D341Med (cell line): ENCODE results near the gene NONO.
"Not testable (repeated sequence)": the region's sequence is repeated elsewhere in the genome, so short reads cannot be mapped to it uniquely, and the experiment has no call there.

Experiments used
- DNase-seq: peaks from one replicate; pipeline ENCODE4 v3.0.0; 2012; ENCODE audit warnings: low spot score

NONO gene

DNA sequence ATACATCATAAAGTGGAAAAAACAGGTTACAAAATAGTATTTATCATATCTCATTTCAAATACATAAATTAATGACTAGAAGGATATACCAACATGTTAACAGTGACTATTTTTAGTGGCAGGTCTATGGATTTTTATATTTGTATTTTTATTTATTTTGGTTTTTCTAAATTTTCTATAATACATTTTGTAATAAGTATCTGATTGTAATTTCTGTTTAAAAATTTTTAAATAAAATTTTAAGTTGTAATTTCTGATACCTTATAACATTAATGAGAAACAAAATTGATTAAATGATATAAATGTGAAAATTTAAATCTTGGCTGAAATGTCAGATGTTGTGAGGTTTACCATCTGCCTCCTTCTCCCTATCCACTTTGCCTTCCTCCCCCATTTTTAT is 2.5 kb downstream of the NONO start:
- DNase-seq: no peak

DNA sequence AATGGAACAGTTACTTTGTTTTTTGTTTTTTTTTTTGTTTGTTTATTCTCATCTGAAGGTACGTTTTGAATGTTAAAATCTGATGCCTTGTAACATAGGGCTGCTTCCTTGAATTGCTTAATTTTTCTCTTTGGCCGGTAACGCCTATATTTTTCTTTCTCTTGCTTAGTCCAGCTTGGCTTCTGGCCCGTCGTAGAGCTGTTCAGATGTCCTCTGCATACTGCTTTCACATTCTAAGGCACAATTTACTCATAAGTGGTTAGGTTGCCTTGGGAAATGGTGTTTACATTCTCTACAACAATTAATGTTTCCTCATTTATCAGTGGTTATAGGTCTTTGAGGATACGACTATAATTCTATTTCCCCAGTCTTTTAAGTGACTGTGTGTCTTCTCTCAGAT is 7.9 kb downstream of the NONO start:
- DNase-seq: no peak

GRCh38 chrX:71292669-71293365 is 9.4 kb downstream of the NONO start:
- DNase-seq: no peak

GRCh38 chrX:71296806-71297205 is 13.4 kb downstream of the NONO start:
- no peak for DNase-seq

- DNase-seq: no peak
These were observed 14.7 kb downstream of the NONO start for GRCh38 chrX:71298119-71298518.

DNA sequence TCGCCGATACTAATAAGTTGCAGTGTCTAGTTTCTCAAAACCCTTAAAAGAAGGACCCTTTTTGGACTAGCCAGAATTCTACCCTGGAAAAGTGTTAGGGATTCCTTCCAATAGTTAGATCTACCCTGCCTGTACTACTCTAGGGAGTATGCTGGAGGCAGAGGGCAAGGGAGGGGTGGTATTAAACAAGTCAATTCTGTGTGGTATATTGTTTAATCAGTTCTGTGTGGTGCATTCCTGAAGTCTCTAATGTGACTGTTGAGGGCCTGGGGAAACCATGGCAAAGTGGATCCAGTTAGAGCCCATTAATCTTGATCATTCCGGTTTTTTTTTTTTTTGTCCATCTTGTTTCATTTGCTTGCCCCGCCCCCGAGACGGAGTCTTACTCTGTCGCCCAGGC is 16.6 kb downstream of the NONO start:
- not testable (repeated sequence) for DNase-seq

DNA sequence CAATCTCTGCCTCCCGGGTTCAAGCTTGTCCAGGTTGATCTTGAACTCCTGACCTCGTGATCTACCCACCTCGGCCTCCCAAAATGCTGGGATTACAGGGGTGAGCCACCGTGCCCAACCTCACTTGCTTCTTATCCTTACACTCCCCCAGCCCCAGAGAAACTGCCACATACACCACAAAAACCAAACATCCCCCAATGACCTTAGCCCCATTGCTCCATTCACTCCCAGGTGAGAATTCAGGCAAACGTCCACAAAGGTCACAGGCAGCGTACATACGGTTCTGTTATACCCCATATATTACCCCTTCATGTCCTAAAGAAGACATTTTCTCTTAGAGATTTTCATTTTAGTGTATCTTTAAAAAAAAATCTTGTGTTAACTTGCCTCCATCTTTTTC is 17.1 kb downstream of the NONO start:
- not testable (repeated sequence) for DNase-seq

- peak; percentile 41 for DNase-seq
These were observed 17.9 kb downstream of the NONO start, which contains the start of gene ITGB1BP2 for GRCh38 chrX:71301195-71301924. Gene ITGB1BP2 (plus strand): TSS chrX:71301750. CDS start chrX:71301807, 57 bp downstream.

- no peak for DNase-seq
These were observed 19.2 kb downstream of the NONO start for GRCh38 chrX:71302461-71303213.

- no peak for DNase-seq
These were observed 21.1 kb downstream of the NONO start for GRCh38 chrX:71304561-71304960.

DNA sequence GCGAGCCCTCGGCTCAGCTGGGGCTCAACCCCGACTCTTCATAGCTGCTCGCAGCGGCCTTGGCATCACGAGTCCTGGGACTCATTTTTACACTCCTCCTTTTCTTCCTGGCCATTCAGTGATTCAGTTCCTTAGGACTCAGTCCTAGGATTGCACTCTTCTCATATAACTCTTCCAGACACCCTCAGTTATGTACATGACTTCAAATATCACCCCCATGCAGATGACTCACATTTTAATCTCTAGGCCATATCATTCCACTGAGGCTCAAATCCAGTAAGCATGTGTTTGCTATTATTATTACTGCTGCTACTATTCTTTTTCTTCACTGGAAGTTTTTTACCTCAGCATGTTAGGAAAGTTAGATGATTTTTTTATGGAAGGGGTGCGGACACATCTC is 32.5 kb downstream of the NONO start:
- no peak for DNase-seq

- not testable (repeated sequence) for DNase-seq
These were observed 33.5 kb downstream of the NONO start for GRCh38 chrX:71316959-71317358.

DNA sequence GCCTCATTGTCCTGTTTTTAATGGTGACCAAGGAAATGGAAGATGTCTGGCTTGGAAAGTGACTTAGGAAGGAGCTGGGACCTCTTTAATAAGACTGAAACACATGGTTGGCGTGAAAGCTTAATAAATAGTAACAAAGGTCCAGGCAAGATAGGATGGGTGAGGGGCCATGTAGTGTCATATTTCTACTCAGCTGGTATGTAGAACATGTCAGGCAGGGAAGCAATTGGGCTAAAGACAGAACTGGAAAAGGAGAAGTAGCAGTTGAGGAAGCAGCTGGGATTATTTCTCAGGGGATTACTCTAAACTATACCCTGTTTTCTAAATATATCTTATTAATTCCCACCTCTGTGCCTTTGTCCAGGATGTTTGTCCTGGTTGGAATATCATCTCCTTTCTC is 36.7 kb downstream of the NONO start:
- DNase-seq: no peak

GRCh38 chrX:71321731-71322130 is 38.3 kb downstream of the NONO start:
- DNase-seq: no peak

- not testable (repeated sequence) for DNase-seq
These were observed 41.0 kb downstream of the NONO start for GRCh38 chrX:71324452-71324851.

- no peak for DNase-seq
These were observed 43.0 kb downstream of the NONO start for GRCh38 chrX:71326394-71326793.

DNA sequence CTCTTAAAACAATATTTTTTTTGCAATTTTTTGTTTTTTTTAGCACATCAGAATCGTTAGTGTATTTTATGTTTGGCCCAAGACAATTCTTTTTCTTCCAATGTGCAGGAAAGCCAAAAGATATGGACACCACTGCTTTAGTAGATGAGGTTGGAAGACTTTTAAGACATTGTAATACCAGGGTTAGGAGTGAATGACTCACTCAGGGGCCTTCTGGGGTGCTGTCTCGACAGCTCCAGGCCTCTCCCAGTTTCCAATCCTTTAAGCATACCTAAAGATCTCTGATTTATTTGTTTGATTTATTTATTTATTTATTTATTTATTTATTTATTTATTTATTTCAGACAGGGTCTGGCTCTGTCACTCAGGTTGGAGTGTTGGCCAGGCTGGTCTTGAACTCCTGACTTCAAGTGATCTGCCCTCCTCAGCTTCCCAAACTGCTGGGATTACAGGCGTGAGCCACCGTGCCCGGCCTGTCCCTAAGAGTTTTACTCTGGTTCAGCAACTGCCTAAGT is 65.8 kb downstream of the NONO start:
- DNase-seq: not testable (repeated sequence)

DNA sequence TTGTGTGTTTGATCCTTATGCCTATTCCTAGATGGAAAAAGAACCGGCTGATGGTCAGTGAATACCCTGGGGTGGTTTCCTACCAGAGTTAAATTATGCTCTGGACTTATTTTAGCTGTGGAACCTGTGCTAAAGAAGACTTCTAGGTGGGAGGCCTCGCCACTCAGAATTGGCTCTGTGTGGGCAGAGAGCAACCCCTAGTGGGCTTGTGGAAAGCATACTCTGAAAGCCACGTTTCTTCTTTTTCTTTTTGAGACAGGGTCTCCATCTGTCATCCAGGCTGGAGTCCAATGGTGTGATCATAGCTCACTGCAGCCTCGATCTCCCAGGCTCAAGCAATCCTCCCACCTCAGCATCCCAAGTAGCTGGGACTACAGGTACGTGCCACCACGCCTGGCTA is 66.4 kb downstream of the NONO start:
- DNase-seq: not testable (repeated sequence)
